Ishikawa (cell line): ENCODE results near the gene MERTK.

Experiments
- CEBPB ChIP-seq: IDR thresholded peaks from 2 replicates; pipeline ENCODE4 v1.6.1; 2012
- CREB1 ChIP-seq: IDR thresholded peaks from 2 replicates; pipeline ENCODE4 v1.6.1; 2012; ENCODE audit warnings: low read depth
- EP300 ChIP-seq: IDR thresholded peaks from 2 replicates; pipeline ENCODE4 v1.6.1; 2012; ENCODE audit warnings: borderline replicate concordance
- RAD21 ChIP-seq: IDR thresholded peaks from 2 replicates; pipeline ENCODE4 v1.6.1; 2012; ENCODE audit warnings: low read depth
- TCF12 ChIP-seq: IDR thresholded peaks from 2 replicates; pipeline ENCODE4 v1.6.1; 2012; ENCODE audit warnings: low read depth
- YY1 ChIP-seq: IDR thresholded peaks from 2 replicates; pipeline ENCODE4 v1.6.1; 2012; ENCODE audit warnings: low read depth
- TF ChIP-seq, protein P1 (sequence below): IDR thresholded peaks from 2 replicates; pipeline ENCODE4 v1.6.1; 2012

DNA sequence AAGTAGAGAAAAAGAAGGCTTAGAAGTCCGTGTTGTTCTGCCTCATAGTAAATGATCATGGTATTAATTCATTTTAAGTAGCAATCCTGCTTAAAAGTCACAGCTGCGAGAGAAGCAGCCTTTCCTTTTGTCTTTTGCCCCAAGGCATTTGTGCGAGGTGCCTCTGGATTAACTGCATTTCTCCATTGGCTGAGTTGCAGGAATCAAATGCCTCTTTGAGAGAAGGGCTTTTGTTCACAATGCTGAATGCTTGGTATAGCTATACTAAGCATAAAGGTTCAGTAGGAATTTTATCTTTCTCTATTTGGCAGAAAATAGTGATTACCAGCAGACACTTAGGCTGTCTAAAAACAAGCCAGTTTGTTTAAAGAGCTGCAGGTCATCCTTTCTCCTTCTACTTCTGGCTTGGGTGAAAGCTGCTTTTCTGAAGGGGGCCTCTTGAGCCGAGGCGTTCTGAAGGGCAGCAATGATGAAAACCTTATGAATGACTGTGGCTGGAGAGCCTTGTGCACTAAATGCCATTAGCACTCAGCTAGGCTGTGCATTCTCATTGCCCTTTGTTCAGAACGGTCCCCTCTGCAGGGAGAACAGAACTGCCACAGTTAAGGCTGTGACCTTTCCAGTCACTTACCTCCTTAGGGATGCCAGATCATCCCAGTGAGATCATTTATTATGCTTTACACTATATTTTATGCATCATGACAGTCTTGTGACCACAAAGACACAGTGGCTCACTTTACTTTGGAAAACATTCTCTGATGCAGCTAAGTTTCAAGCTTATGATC lies 87.9 kb downstream of the MERTK start:
- no peak for TF ChIP-seq RAD21
- TF ChIP-seq CREB1: no peak
- TF ChIP-seq, protein P1, sequence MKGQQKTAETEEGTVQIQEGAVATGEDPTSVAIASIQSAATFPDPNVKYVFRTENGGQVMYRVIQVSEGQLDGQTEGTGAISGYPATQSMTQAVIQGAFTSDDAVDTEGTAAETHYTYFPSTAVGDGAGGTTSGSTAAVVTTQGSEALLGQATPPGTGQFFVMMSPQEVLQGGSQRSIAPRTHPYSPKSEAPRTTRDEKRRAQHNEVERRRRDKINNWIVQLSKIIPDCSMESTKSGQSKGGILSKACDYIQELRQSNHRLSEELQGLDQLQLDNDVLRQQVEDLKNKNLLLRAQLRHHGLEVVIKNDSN: no peak
- TF ChIP-seq TCF12: no peak
- no peak for TF ChIP-seq YY1
- TF ChIP-seq CEBPB: no peak
- no peak for TF ChIP-seq EP300
